Left lung (tissue), 10 donors: ENCODE data around the gene UGT1A4. TPM values are rescaled to one million over a fixed set of nuclear protein-coding genes. Genes with fewer than 3 reads are reported as not detected.

Experiments used
- ATAC-seq: fragments of 200-7000 bp; cut with Tn5 transposase; one replicate; pipeline ENCODE4 v1.9.1; 2020; ENCODE audit warnings: moderate library complexity
- DNase-seq, 4 donors: peaks; one replicate each; pipeline ENCODE4 v3.0.0-alpha.2; 2013 to 2020
- H3K27ac ChIP-seq, 2 donors: fragments of 200-600 bp; sonication (generic) in 1 of 2; one replicate each; pipeline versions ENCODE4 v1.5.0 to v1.8.0; 2020 to 2021
- H3K27me3 ChIP-seq, 2 donors: fragments of 200-600 bp; sonication (generic) in 1 of 2; one replicate each; pipeline versions ENCODE4 v1.5.0 to v1.8.0; 2020 to 2021
- H3K36me3 ChIP-seq, 2 donors: fragments of 200-600 bp; sonication (generic) in 1 of 2; one replicate each; pipeline versions ENCODE4 v1.5.0 to v1.8.0; 2020 to 2021
- H3K4me1 ChIP-seq, 2 donors: fragments of 200-600 bp; one replicate each; pipeline ENCODE4 v1.8.0; 2021
- H3K4me3 ChIP-seq, 2 donors: fragments of 200-600 bp; sonication (generic) in 1 of 2; one replicate each; pipeline versions ENCODE4 v1.5.0 to v1.8.0; 2020 to 2021; ENCODE audit warnings: mild to moderate bottlenecking in 1 of 2
- H3K9me3 ChIP-seq, 2 donors: fragments of 200-600 bp; sonication (generic) in 1 of 2; one replicate each; pipeline versions ENCODE4 v1.5.0 to v1.8.0; 2020 to 2021
- CTCF ChIP-seq, 2 donors: fragments of 200-600 bp; sonication (generic) in 1 of 2; IDR thresholded peaks; one replicate each; pipeline versions ENCODE4 v1.5.0 to v1.8.0; 2021; ENCODE audit warnings: antibody characterized with exemption in 2 of 2
- intact Hi-C, 2 donors: fragments of 100-400 bp; cut with DNase I; formaldehyde crosslinking; loops; one replicate each; pipeline versions ENCODE4 v1.11.2 to v1.14.2; 2022
- polyA plus RNA-seq, 6 donors: library from polyadenylated mRNA; unstranded; fragments of 120-200 nt; gene quantifications; one replicate each; pipeline ENCODE4 v1.2.1, GENCODE V29; 2013; ENCODE audit not compliant: insufficient read length in 6 of 6
- total RNA-seq, 2 donors: library from RNA; stranded (reverse); fragmentation: NEBNext Ultra II Directional; extraction: Animal tissue kit (Norgen Biotek cat#: 25700); gene quantifications; one replicate each; pipeline ENCODE4 v1.2.1, GENCODE V29; 2021
- donor health status: DM: no; HTN: yes; CAD: no.
- donor health status: DM: no; HTN: no; CAD: no.

Gene UGT1A4
- total and polyA plus RNA-seq, 8 donors: not detected

GRCh38 chr2:233706720-233707119 lies 11.8 kb upstream of the UGT1A4 start:
- no peaks in the 10 kb centered on the region for H3K4me1 ChIP-seq
- H3K9me3 ChIP-seq: no peaks in the 10 kb centered on the region
- H3K4me3 ChIP-seq: no peak overlapping the region
- H3K27me3 ChIP-seq: no peaks in the 10 kb centered on the region
- no peak for DNase-seq
- intact Hi-C loops: no loop called here
- no peaks in the 10 kb centered on the region for H3K36me3 ChIP-seq
- H3K27ac ChIP-seq: no peak overlapping the region
- TF ChIP-seq CTCF (IDR thresholded peaks at IDR 0.05): no peak
- ATAC-seq: no peak

GRCh38 chr2:233707940-233708644 lies 10.4 kb upstream of the UGT1A4 start:
- Histone ChIP-seq H3K4me1 (no peaks in the 10 kb centered on the region), H3K27ac (no peak overlapping the region), H3K9me3 (no peaks in the 10 kb centered on the region), H3K36me3 (no peaks in the 10 kb centered on the region), H3K27me3 (no peaks in the 10 kb centered on the region), H3K4me3 (no peak overlapping the region)
- intact Hi-C loops: no loop called here
- no peak for ATAC-seq
- TF ChIP-seq CTCF (IDR thresholded peaks at IDR 0.05): no peak
- no peak for DNase-seq

- Histone ChIP-seq H3K9me3 (no peaks in the 10 kb centered on the region), H3K4me3 (no peak overlapping the region), H3K27ac (no peak overlapping the region), H3K4me1 (no peaks in the 10 kb centered on the region), H3K27me3 (no peaks in the 10 kb centered on the region), H3K36me3 (no peaks in the 10 kb centered on the region)
- DNase-seq: no peak
- no peak for TF ChIP-seq CTCF (IDR thresholded peaks at IDR 0.05)
- intact Hi-C loops: no loop called here
- ATAC-seq: no peak
These were observed 9.6 kb upstream of the UGT1A4 start for GRCh38 chr2:233708942-233709341.

GRCh38 chr2:233711312-233712008 lies 7.1 kb upstream of the UGT1A4 start:
- intact Hi-C loops: no loop called here
- Histone ChIP-seq H3K27ac (no peak overlapping the region), H3K36me3 (no peaks in the 10 kb centered on the region), H3K9me3 (no peaks in the 10 kb centered on the region), H3K27me3 (peaks cover 0 to 7% of the 10 kb centered on the region in 2 donors), H3K4me3 (no peak overlapping the region), H3K4me1 (no peaks in the 10 kb centered on the region)
- DNase-seq (peak; percentile 57 to 90 (median 81)), ATAC-seq (peak; percentile 98)
- peak; percentile 76 to 82 for TF ChIP-seq CTCF (IDR thresholded peaks at IDR 0.05)

- Histone ChIP-seq H3K4me3 (no peak within 1 kb of the TSS), H3K36me3 (no peaks in the 10 kb centered on the region), H3K9me3 (no peaks in the 10 kb centered on the region), H3K4me1 (no peaks in the 10 kb centered on the region), H3K27ac (no peak within 1 kb of the TSS), H3K27me3 (peaks cover 0 to 9% of the 10 kb centered on the region in 2 donors)
- TF ChIP-seq CTCF (IDR thresholded peaks at IDR 0.05): no peak
- intact Hi-C loops: no loop called here
- no peak for ATAC-seq
- DNase-seq: no peak
These were observed 5.8 kb upstream of the UGT1A4 start, which contains the start of gene UGT1A5 for GRCh38 chr2:233712611-233713261. UGT1A5 (plus strand) TSS chr2:233712907; CDS start chr2:233712992, 85 bp downstream.
